GM12865 (cell line): ENCODE data around the gene LONP1.

ENCODE experiments used
- DNase-seq: peaks from one replicate; pipeline ENCODE4 v3.0.0; 2010; ENCODE audit warnings: low read depth
- H3K4me3 ChIP-seq: 2 replicates; pipeline ENCODE4 v1.5.1; 2011; ENCODE audit warnings: mild to moderate bottlenecking, low read depth, low read length, control low read depth
- TF ChIP-seq, protein P1 (sequence below): IDR thresholded peaks from 2 replicates; pipeline ENCODE4 v1.5.1; 2011; ENCODE audit warnings: low read length, control low read depth, low read depth, inconsistent platforms; ENCODE audit not compliant: insufficient read depth; ENCODE audit errors: missing control alignments

The LONP1 gene

DNA sequence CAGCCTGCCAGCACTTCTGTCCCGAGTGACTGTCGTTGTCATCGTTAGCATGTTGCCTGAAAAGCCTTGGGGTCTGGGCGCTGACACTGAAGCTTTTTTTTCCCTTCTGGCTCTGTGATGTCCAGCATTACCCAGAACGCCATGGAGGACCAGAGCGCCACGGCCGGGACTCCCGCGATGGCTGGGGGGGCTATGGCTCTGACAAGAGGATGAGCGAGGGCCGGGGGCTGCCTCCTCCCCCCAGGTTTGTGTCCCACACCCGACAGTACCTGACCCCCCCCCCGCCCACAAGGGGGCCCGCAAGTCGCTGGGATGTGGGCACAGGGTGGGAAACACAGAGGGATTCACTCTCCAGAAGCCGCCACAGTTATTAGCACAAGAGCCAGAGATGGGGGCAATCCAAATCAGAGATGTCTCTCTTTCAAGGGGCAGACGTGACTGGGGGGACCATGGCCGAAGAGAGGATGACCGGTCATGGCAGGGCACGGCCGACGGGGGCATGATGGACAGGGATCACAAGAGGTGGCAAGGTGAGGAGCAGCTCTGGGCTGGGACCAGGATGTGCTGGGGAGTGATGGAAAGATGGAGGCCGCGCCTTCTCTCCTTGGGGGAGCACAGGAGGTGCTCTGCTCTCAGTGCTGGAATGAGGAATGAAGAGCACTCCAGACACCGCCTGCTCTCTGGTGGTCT lies 52.9 kb downstream of the LONP1 start:
- no peak overlapping the region for H3K4me3 ChIP-seq
- no peak for DNase-seq
- TF ChIP-seq, protein P1, sequence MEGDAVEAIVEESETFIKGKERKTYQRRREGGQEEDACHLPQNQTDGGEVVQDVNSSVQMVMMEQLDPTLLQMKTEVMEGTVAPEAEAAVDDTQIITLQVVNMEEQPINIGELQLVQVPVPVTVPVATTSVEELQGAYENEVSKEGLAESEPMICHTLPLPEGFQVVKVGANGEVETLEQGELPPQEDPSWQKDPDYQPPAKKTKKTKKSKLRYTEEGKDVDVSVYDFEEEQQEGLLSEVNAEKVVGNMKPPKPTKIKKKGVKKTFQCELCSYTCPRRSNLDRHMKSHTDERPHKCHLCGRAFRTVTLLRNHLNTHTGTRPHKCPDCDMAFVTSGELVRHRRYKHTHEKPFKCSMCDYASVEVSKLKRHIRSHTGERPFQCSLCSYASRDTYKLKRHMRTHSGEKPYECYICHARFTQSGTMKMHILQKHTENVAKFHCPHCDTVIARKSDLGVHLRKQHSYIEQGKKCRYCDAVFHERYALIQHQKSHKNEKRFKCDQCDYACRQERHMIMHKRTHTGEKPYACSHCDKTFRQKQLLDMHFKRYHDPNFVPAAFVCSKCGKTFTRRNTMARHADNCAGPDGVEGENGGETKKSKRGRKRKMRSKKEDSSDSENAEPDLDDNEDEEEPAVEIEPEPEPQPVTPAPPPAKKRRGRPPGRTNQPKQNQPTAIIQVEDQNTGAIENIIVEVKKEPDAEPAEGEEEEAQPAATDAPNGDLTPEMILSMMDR = no peak

DNA sequence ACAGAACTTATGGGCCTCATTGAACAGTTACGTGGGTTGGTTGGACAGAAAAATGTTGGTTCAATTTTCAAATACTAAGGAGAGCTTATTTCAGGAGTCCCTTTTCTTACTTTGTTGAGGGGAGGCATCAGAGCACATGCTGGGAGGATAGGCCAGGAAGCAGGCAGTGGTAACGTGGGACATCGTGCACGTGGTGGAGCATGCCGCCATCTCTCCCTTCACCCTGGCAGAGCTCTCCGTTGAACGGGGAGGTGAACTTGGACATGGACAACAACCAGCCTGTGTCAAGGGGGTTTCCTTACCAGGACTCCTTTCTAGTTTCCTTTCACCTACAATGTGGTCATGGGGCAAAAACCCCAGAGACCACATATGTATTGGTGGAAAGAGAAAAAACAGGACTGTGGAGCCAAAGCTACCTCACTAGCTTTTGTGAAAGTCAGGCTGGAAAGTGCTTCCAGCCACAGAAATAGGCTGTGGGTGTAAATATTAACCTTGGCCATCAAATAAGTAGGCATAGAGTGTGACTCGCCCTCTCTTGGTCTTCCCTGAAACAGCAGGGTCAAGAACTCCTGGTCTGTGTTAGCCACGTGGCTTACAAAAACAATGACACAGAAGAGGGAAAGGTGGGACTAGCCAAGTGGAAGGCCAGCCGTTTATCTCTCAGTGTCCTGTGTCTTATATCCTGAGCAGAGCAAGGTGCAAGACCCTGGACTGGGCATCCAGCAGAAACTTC lies 54.0 kb downstream of the LONP1 start:
- H3K4me3 ChIP-seq = no peak overlapping the region
- TF ChIP-seq, protein P1 = no peak
- peak; percentile 54 for DNase-seq

DNA sequence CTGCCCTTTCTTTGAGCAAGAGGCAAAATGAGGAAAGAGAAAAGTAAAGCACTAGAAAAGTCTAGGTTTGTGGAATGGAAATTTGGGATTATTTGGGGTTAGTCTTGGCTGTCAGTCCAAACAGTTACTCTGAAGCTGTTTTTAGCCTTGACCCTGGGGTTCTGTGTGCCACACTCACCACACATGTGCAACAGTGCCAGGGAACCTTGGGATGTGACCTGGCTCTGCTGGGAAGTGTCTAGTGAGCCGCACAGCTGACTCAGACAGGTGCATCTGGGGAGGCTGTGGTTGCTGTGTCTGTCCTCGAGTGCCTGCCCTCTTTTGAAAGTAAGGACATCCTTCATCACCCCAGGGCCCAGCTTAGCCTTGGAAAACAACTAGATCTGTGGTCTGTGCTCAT lies 55.4 kb downstream of the LONP1 start:
- no peak for DNase-seq
- TF ChIP-seq, protein P1 = no peak
- no peak overlapping the region for H3K4me3 ChIP-seq

DNA sequence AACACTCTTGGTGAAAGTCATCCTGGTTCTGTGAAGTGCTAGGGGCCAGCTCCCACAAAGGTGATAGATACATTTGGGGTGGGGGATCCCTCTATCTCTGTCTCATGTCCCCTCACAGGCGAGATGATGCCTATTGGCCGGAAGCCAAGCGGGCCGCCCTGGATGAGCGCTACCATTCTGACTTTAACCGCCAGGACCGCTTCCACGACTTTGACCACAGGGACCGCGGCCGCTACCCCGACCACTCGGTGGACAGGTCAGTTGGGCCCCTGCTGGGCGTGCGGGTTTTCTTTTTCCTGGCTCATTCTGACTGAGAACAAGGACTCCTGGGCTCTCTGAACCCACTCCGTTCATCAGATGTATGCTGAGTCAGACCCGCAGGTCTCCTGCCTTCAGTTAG lies 56.0 kb downstream of the LONP1 start:
- TF ChIP-seq, protein P1 = no peak
- no peak for DNase-seq
- no peak overlapping the region for H3K4me3 ChIP-seq

DNA sequence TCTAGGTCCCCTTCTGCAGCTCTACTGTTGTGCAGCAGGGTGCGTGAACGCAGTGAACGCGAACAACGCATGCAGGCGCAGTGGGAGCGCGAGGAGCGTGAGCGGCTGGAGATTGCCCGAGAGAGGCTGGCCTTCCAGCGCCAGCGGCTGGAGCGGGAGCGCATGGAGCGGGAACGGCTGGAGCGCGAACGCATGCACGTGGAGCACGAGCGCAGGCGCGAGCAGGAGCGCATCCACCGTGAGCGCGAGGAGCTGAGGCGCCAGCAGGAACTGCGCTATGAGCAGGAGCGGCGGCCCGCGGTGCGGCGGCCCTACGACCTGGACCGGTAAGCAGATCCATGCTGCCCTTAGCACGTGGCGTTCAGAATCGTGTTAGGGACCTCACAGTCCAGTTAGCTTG lies 58.5 kb downstream of the LONP1 start:
- TF ChIP-seq, protein P1 = no peak
- H3K4me3 ChIP-seq = no peak overlapping the region

DNA sequence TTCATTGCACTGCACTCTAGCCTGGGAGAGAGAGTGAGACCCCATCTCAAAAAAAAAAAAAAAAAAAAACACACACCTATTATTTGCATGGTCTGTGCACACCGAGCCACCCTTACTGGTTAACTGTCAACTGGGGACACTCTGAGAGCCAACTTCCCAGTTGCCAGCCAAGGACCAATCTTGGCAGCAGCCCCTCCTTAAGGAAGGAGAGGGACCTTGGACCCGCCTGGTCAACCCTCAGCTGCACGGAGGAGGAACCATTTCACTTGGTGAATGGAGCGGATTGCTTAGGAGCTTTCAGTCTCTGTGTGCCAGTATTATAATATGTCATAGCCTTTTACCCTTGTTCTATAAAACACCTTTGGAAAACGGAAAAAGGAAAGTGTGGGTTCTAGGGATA lies 64.5 kb downstream of the LONP1 start:
- TF ChIP-seq, protein P1 = no peak
- no peak overlapping the region for H3K4me3 ChIP-seq
- no peak for DNase-seq

More for the DNA sequence above, 58.5 kb downstream of the LONP1 start:
- DNase-seq = no peak
